ENCODE results near the gene CATSPERE.

GRCh38 chr1:244536316-244536715, 75.2 kb downstream of the CATSPERE start:
- TF ChIP-seq CTCF (IDR thresholded peaks at IDR 0.05; ENCODE audit: low read length) (no peak), EZH2 (IDR thresholded peaks at IDR 0.05; ENCODE audit: borderline replicate concordance, low read length) (no peak)

Data from OCI-LY1 (cell line).